Caco-2 (cell line): ENCODE measurements around the gene USE1. TPM values are rescaled to one million over a fixed set of nuclear protein-coding genes. Genes with fewer than 3 reads are reported as not detected.

Experiments used
- BruUV-seq: library from RNA; stranded (reverse); fragments of 400-500 nt; replicated peaks from 2 replicates; lab custom pipeline; 2021; lab: Mats Ljungman, UMichigan
- CTCF ChIA-PET: fragments of 300-600 bp; sonication (Branson Sonifier 250); formaldehyde crosslinking; loops from one replicate; lab custom pipeline; 2022; ENCODE audit warnings: antibody characterized with exemption; lab: Charles Lee
- POLR2A ChIA-PET: fragments of 300-600 bp; sonication (Branson Sonifier 250); formaldehyde crosslinking; loops from one replicate; lab custom pipeline; 2022; ENCODE audit warnings: antibody characterized with exemption; lab: Charles Lee
- DNase-seq, 2 experiments: peaks; one replicate each; pipeline versions ENCODE4 v3.0.0 to v3.0.0-alpha.2; 2020 to 2022
- H3K27me3 ChIP-seq: replicated peaks from 2 replicates; pipeline ENCODE4 v1.6.0; 2011; ENCODE audit warnings: low read length; ENCODE audit not compliant: control insufficient read depth, insufficient read depth
- H3K36me3 ChIP-seq: 2 replicates; pipeline ENCODE4 v1.5.1; 2011; ENCODE audit warnings: low read length; ENCODE audit not compliant: control insufficient read depth, insufficient read depth
- H3K4me1 ChIP-seq: fragments of 250-450 bp; sonication (Bioruptor Pico); 2 replicates; pipeline ENCODE4 v1.5.1; 2020; ENCODE audit warnings: mild to moderate bottlenecking
- H3K4me3 ChIP-seq: 2 replicates; pipeline ENCODE4 v1.5.1; 2011; ENCODE audit warnings: low read depth, mild to moderate bottlenecking, control low read depth, low read length
- H3K9me3 ChIP-seq: fragments of 250-450 bp; sonication (Bioruptor Pico); 2 replicates; pipeline ENCODE4 v1.5.1; 2020; ENCODE audit warnings: mild to moderate bottlenecking, moderate library complexity
- H3K27ac Mint-ChIP-seq: one replicate; pipeline ENCODE4 v1.8.0; 2022; ENCODE audit warnings: mixed read lengths; ENCODE audit not compliant: unreplicated experiment
- H3K27me3 Mint-ChIP-seq: one replicate; pipeline ENCODE4 v1.8.0; 2022; ENCODE audit warnings: mixed read lengths; ENCODE audit not compliant: insufficient read depth, unreplicated experiment
- H3K36me3 Mint-ChIP-seq: one replicate; pipeline ENCODE4 v1.8.0; 2022; ENCODE audit warnings: mild to moderate bottlenecking, mixed read lengths; ENCODE audit not compliant: insufficient read depth, unreplicated experiment
- H3K4me1 Mint-ChIP-seq: one replicate; pipeline ENCODE4 v1.8.0; 2022; ENCODE audit warnings: low read depth, mixed read lengths; ENCODE audit not compliant: unreplicated experiment
- H3K4me3 Mint-ChIP-seq: one replicate; pipeline ENCODE4 v1.8.0; 2022; ENCODE audit warnings: mild to moderate bottlenecking, moderate library complexity, mixed read lengths; ENCODE audit not compliant: unreplicated experiment
- H3K9me3 Mint-ChIP-seq: one replicate; pipeline ENCODE4 v1.8.0; 2022; ENCODE audit warnings: mixed read lengths; ENCODE audit not compliant: unreplicated experiment
- intact Hi-C: fragments of 100-400 bp; cut with micrococcal nuclease; formaldehyde crosslinking; loops from one replicate; pipeline ENCODE4 v1.10.0; 2022; ENCODE audit not compliant: unreplicated experiment
- total RNA-seq: library from RNA; stranded (reverse); gene quantifications from 2 replicates; pipeline ENCODE4 v1.2.3, GENCODE V29; 2022
- TF ChIP-seq, protein P1 (sequence below), 2 experiments: fragments of 200-600 bp in 1 of 2; IDR thresholded peaks; 1 replicate in 1 of 2; 2 replicates in 1 of 2; pipeline versions ENCODE4 v1.5.1 to v1.8.0; 2011 to 2022; ENCODE audit warnings: antibody characterized with exemption in 1 of 2, control low read depth in 1 of 2, inconsistent platforms in 1 of 2, low read depth in 1 of 2, low read length in 1 of 2, mild to moderate bottlenecking in 1 of 2, moderate library complexity in 1 of 2; ENCODE audit not compliant: insufficient read depth in 1 of 2, severe bottlenecking in 1 of 2, unreplicated experiment in 1 of 2

Gene USE1
- total RNA-seq, 1 experiment from 2014 or later = 20.2 TPM

DNA sequence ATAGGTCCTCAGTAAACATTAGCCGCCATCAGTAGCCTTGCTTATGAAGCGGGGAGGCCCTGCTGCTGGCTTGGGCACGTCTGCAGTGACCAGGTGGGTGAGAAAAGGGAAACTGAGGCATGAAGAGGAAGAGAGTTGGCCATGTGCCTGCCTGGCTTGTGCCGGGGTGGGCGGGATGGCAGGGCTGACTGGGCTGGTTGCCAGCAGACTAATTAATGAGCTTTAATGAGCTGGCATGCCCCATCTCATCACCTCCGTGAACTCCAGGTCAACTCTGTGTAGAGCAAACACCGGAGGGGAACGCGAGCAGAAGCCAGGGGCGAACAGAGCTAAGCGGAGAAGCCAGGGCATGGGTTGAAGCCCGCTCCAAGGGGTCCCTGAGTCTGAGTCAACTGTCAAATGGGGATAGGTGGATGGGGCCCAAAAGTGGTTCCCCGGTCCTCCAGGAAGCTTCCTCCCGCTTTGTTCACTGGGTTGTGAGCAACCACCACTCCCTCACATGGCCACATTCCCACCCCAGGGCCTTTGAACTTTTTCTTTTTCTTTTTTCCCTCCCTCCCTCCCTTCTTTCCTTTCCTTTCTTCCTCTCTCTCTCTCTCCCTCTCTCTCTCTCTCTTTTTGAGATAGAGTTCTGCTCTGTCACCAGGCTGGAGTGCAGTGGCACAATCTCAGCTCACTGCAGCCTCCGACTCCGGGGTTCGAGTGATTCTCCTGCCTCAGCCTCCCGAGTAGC is 21.8 kb downstream of the USE1 start:
- peaks cover 2% of the 10 kb centered on the region for H3K36me3 ChIP-seq
- TF ChIP-seq, protein P1, sequence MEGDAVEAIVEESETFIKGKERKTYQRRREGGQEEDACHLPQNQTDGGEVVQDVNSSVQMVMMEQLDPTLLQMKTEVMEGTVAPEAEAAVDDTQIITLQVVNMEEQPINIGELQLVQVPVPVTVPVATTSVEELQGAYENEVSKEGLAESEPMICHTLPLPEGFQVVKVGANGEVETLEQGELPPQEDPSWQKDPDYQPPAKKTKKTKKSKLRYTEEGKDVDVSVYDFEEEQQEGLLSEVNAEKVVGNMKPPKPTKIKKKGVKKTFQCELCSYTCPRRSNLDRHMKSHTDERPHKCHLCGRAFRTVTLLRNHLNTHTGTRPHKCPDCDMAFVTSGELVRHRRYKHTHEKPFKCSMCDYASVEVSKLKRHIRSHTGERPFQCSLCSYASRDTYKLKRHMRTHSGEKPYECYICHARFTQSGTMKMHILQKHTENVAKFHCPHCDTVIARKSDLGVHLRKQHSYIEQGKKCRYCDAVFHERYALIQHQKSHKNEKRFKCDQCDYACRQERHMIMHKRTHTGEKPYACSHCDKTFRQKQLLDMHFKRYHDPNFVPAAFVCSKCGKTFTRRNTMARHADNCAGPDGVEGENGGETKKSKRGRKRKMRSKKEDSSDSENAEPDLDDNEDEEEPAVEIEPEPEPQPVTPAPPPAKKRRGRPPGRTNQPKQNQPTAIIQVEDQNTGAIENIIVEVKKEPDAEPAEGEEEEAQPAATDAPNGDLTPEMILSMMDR (IDR thresholded peaks at IDR 0.05; ENCODE audit: insufficient read depth in 1 of 2, low read depth in 1 of 2, low read length in 1 of 2, severe bottlenecking in 1 of 2, unreplicated experiment in 1 of 2) = no peak
- H3K9me3 Mint-ChIP-seq = no peaks in the 10 kb centered on the region
- H3K27me3 ChIP-seq = no peaks in the 10 kb centered on the region
- peaks cover 13% of the 10 kb centered on the region for H3K4me1 Mint-ChIP-seq
- peaks cover 78% of the 10 kb centered on the region for H3K36me3 Mint-ChIP-seq
- no peaks in the 10 kb centered on the region; the same call in 1 of the 2 replicates for H3K9me3 ChIP-seq
- no TSS peak for BruUV-seq
- peaks cover 22% of the 10 kb centered on the region for H3K4me1 ChIP-seq
- no peaks in the 10 kb centered on the region for H3K27me3 Mint-ChIP-seq
- no peak for DNase-seq
- POLR2A ChIA-PET = no interaction called here
- intact Hi-C loops = no loop called here
- no peak overlapping the region for H3K4me3 Mint-ChIP-seq
- H3K4me3 ChIP-seq = no peak overlapping the region
- H3K27ac Mint-ChIP-seq = no peak overlapping the region
- CTCF ChIA-PET = no interaction called here

DNA sequence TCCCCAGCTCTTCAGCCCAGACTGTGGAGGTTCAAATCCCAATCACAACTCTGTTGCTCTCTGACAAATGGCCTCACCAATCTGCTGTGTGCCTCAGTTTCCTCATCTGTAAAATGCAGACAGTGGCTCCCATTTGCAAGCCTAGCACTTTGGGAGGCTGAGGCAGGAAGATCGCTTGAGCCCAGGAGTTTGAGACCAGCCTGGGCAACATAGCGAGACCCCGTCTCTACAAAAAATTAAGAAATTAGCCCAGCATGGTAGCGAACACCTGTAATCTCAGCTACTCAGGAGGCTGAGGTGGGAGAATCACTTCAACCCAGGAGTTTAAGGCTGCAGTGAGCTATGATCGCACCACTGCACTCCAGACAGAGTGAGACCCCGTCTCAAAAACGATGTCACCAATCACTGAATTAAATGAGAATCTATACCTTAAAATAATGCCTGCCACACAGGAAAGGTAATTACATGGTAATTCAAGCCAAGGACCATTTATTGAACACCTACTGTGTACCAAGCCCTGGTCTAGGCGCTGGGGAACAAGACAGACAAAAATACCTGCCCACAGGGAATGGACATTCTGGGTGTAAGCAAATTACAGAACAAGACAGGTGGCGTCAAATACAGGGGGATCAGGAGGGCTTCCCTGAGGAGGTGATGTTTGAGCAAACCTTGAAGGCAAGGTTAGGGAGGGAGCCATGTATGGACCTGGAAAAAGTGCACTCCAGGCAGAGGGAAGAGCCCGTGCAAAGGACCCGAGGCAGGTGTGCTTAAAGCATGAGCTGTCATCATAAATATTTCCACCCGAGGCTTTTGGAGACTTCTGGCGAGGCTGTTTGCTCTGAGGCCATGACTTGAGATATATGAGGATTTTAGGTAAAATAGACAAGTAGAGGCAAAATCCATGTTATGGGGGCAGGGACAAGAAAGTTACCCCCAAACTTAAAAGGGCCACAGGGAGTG is 22.9 kb downstream of the USE1 start:
- no peak overlapping the region for H3K4me3 ChIP-seq
- TF ChIP-seq, protein P1 (IDR thresholded peaks at IDR 0.05; ENCODE audit: insufficient read depth in 1 of 2, low read depth in 1 of 2, low read length in 1 of 2, severe bottlenecking in 1 of 2, unreplicated experiment in 1 of 2) = no peak
- Mint-ChIP-seq H3K4me3 (peak overlapping the region; percentile 31), H3K36me3 (peaks cover 73% of the 10 kb centered on the region), H3K27me3 (no peaks in the 10 kb centered on the region), H3K9me3 (no peaks in the 10 kb centered on the region), H3K27ac (peak overlapping the region; percentile 72), H3K4me1 (peaks cover 18% of the 10 kb centered on the region)
- H3K9me3 ChIP-seq = no peaks in the 10 kb centered on the region; the same call in 1 of the 2 replicates
- DNase-seq = no peak
- H3K36me3 ChIP-seq = peaks cover 2% of the 10 kb centered on the region
- no peaks in the 10 kb centered on the region for H3K27me3 ChIP-seq
- BruUV-seq = no TSS peak
- intact Hi-C loops = no loop called here
- ChIA-PET POLR2A (no interaction called here), CTCF (no interaction called here)
- H3K4me1 ChIP-seq = peaks cover 32% of the 10 kb centered on the region
